Measurements from ENCODE around the gene GATM.

DNA sequence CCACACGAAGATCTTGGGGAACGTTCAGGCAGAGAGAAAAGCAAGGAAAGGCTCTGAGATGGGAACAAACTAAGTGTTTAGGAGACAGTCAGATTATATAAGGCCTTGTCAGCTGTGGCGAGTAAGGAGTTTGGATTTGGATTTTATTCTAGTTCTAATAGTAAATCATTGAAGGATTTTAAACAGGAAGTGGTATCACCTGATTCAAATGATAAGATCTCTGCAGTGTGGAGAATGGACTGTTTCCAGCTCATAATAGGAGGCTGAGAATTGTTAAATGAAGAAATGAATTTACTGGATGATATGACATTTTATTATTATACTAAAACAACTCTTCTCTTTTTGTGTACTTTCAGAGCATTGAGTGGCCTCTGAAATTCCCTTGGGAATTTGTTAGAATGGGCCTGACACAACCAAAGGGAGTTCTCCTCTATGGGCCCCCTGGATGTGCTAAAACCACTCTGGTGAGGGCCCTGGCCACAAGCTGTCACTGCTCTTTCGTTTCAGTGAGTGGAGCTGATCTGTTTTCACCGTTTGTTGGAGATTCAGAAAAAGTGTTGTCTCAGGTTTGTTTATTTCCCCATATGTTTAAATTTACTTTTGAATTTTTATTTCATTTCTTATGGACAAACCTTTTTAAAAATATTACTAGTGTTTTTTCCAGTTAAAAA lies 36.0 kb upstream of the GATM start:
- no peak for TF ChIP-seq POLR2A (IDR thresholded peaks at IDR 0.05)
- TF ChIP-seq, protein P1, sequence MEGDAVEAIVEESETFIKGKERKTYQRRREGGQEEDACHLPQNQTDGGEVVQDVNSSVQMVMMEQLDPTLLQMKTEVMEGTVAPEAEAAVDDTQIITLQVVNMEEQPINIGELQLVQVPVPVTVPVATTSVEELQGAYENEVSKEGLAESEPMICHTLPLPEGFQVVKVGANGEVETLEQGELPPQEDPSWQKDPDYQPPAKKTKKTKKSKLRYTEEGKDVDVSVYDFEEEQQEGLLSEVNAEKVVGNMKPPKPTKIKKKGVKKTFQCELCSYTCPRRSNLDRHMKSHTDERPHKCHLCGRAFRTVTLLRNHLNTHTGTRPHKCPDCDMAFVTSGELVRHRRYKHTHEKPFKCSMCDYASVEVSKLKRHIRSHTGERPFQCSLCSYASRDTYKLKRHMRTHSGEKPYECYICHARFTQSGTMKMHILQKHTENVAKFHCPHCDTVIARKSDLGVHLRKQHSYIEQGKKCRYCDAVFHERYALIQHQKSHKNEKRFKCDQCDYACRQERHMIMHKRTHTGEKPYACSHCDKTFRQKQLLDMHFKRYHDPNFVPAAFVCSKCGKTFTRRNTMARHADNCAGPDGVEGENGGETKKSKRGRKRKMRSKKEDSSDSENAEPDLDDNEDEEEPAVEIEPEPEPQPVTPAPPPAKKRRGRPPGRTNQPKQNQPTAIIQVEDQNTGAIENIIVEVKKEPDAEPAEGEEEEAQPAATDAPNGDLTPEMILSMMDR (IDR thresholded peaks at IDR 0.05): no peak

All from testis (tissue), 2 donors.